HEK293 (cell line): ENCODE data around the gene DFFA.
A peak's percentile ranks its signal among the peaks of the same experiment; 100 is the strongest.

Experiments
- MZF1 ChIP-seq: fragments of 450-650 bp; formaldehyde crosslinking; IDR thresholded peaks from 2 replicates; pipeline ENCODE4 v1.5.1; 2017; ENCODE audit warnings: missing biosample characterization, missing genetic modification characterization, borderline replicate concordance
- PRDM1 ChIP-seq: fragments of 450-650 bp; formaldehyde crosslinking; IDR thresholded peaks from 2 replicates; pipeline ENCODE4; 2016; ENCODE audit warnings: missing biosample characterization, missing genetic modification characterization
- REST ChIP-seq: fragments of 450-650 bp; formaldehyde crosslinking; IDR thresholded peaks from 2 replicates; pipeline ENCODE4 v1.5.1; 2016; ENCODE audit warnings: missing biosample characterization, missing genetic modification characterization
- ZNF2 ChIP-seq: fragments of 450-650 bp; formaldehyde crosslinking; IDR thresholded peaks from 2 replicates; pipeline ENCODE4 v1.5.1; 2016; ENCODE audit warnings: missing biosample characterization, missing genetic modification characterization
- ZNF23 ChIP-seq: fragments of 450-650 bp; formaldehyde crosslinking; IDR thresholded peaks from 2 replicates; pipeline ENCODE4 v1.5.1; 2016; ENCODE audit warnings: missing biosample characterization, missing genetic modification characterization, borderline replicate concordance
- ZNF24 ChIP-seq: fragments of 450-650 bp; formaldehyde crosslinking; IDR thresholded peaks from 2 replicates; pipeline ENCODE4 v1.5.1; 2016; ENCODE audit warnings: missing biosample characterization, missing genetic modification characterization
- ZNF600 ChIP-seq: fragments of 450-650 bp; formaldehyde crosslinking; IDR thresholded peaks from 2 replicates; pipeline ENCODE4 v1.5.1; 2016; ENCODE audit warnings: missing biosample characterization, missing genetic modification characterization
- TF ChIP-seq, protein P1 (sequence below): fragments of 450-650 bp; formaldehyde crosslinking; IDR thresholded peaks from 2 replicates; pipeline ENCODE4 v1.5.1; 2016; ENCODE audit warnings: missing biosample characterization, missing genetic modification characterization
- TF ChIP-seq, protein P2 (sequence below): fragments of 450-650 bp; formaldehyde crosslinking; IDR thresholded peaks from 2 replicates; pipeline ENCODE4 v1.5.1; 2016; ENCODE audit warnings: missing biosample characterization, missing genetic modification characterization, borderline replicate concordance
- TF ChIP-seq, protein P3 (sequence below): IDR thresholded peaks from 2 replicates; pipeline ENCODE4 v1.6.1; 2011; ENCODE audit warnings: mild to moderate bottlenecking, low read depth, low read length, borderline replicate concordance

DNA sequence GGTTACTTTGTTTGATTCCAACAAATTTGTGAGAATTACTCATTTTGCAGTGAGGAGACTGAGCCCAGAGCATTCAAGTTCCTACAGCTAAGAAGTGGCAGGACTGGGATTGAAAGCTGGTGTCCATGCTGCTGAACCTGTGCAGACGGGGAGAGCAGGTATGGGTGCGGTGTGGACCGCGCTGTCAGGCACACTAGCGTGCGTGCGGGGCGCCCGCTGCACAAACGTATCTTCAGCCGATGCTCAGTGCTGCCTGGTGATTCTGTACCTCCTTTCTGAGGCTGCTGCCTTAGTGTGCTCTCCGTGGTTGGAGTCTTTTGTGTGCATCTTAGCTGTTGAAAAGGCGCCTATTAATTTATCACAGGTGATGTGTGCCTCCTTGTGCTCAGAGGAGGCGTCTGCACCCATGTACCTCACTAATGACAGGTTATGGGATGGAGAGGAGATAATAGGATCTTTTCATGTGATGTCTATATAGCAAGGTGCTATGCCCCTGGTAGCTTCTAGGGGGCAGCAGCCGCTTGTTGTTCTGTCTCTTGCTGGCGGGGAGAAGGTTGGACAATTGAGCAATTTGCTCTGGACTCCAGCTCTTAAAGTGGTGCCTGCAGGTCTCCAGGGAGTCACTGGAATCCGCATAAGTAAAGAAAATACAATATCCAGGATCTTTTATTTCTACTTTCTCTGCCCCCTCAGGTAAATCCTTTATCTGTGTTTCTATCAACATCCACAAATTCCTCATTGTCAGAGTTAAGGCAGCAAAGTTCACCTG lies 35.0 kb upstream of the DFFA start:
- TF ChIP-seq, protein P1, sequence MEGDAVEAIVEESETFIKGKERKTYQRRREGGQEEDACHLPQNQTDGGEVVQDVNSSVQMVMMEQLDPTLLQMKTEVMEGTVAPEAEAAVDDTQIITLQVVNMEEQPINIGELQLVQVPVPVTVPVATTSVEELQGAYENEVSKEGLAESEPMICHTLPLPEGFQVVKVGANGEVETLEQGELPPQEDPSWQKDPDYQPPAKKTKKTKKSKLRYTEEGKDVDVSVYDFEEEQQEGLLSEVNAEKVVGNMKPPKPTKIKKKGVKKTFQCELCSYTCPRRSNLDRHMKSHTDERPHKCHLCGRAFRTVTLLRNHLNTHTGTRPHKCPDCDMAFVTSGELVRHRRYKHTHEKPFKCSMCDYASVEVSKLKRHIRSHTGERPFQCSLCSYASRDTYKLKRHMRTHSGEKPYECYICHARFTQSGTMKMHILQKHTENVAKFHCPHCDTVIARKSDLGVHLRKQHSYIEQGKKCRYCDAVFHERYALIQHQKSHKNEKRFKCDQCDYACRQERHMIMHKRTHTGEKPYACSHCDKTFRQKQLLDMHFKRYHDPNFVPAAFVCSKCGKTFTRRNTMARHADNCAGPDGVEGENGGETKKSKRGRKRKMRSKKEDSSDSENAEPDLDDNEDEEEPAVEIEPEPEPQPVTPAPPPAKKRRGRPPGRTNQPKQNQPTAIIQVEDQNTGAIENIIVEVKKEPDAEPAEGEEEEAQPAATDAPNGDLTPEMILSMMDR (tag by site-specific recombination), result peak; percentile 81
- TF ChIP-seq PRDM1 (tag by site-specific recombination) (no peak), ZNF24 (tag by site-specific recombination) (no peak), MZF1 (tag by site-specific recombination) (no peak), ZNF23 (tag by site-specific recombination) (no peak), REST (no peak), ZNF600 (tag by site-specific recombination) (peak; percentile 90), ZNF2 (tag by site-specific recombination) (0 out of 2 replicates have a peak, but pooled peaks have one; percentile 54)
- TF ChIP-seq, protein P2, sequence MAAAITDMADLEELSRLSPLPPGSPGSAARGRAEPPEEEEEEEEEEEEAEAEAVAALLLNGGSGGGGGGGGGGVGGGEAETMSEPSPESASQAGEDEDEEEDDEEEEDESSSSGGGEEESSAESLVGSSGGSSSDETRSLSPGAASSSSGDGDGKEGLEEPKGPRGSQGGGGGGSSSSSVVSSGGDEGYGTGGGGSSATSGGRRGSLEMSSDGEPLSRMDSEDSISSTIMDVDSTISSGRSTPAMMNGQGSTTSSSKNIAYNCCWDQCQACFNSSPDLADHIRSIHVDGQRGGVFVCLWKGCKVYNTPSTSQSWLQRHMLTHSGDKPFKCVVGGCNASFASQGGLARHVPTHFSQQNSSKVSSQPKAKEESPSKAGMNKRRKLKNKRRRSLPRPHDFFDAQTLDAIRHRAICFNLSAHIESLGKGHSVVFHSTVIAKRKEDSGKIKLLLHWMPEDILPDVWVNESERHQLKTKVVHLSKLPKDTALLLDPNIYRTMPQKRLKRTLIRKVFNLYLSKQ (tag by site-specific recombination), result no peak
- TF ChIP-seq, protein P3, sequence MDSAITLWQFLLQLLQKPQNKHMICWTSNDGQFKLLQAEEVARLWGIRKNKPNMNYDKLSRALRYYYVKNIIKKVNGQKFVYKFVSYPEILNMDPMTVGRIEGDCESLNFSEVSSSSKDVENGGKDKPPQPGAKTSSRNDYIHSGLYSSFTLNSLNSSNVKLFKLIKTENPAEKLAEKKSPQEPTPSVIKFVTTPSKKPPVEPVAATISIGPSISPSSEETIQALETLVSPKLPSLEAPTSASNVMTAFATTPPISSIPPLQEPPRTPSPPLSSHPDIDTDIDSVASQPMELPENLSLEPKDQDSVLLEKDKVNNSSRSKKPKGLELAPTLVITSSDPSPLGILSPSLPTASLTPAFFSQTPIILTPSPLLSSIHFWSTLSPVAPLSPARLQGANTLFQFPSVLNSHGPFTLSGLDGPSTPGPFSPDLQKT, result no peak
